ENCODE data around the gene PRDM10. TPM values are rescaled to one million over a fixed set of nuclear protein-coding genes. Genes with fewer than 3 reads are reported as not detected.

PRDM10 gene
- total RNA-seq, 1 donor from 2014 or later: 4.7 TPM

DNA sequence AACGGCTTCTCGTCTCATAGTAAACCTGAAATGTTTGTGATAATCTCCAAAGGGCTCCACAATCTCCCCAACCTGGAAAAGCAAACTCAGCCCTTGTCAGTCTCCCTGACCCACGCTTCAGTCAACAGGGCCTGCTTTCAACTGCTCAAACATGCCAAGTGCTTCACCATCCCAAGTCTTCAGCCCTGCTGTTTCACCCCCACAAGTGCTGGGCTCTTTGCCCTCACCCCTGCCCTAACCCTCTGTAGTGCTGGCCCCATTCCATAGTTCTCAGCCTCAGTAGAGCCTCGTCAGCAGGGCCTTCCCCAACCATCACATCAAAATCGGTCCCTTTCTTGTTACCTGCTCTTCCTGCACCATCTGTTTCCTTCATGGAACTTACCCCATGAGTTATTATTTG is 63.9 kb downstream of the PRDM10 start:
- DNase-seq (ENCODE audit: low read depth) (no peak), FAIRE-seq (no peak)
- TF ChIP-seq, protein P1, sequence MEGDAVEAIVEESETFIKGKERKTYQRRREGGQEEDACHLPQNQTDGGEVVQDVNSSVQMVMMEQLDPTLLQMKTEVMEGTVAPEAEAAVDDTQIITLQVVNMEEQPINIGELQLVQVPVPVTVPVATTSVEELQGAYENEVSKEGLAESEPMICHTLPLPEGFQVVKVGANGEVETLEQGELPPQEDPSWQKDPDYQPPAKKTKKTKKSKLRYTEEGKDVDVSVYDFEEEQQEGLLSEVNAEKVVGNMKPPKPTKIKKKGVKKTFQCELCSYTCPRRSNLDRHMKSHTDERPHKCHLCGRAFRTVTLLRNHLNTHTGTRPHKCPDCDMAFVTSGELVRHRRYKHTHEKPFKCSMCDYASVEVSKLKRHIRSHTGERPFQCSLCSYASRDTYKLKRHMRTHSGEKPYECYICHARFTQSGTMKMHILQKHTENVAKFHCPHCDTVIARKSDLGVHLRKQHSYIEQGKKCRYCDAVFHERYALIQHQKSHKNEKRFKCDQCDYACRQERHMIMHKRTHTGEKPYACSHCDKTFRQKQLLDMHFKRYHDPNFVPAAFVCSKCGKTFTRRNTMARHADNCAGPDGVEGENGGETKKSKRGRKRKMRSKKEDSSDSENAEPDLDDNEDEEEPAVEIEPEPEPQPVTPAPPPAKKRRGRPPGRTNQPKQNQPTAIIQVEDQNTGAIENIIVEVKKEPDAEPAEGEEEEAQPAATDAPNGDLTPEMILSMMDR (IDR thresholded peaks at IDR 0.05; ENCODE audit: insufficient read depth, low read length, severe bottlenecking): no peak
- H3K36me3 ChIP-seq (ENCODE audit: control insufficient read depth, insufficient read depth, low read length): peaks cover 1% of the 10 kb centered on the region
- no peaks in the 10 kb centered on the region for H3K27me3 ChIP-seq (ENCODE audit: control insufficient read depth, insufficient read depth, low read length)
- no peak overlapping the region for H3K4me3 ChIP-seq (ENCODE audit: low read depth, low read length)

- H3K36me3 ChIP-seq (ENCODE audit: control insufficient read depth, insufficient read depth, low read length): peaks cover 1% of the 10 kb centered on the region
- H3K27me3 ChIP-seq (ENCODE audit: control insufficient read depth, insufficient read depth, low read length): no peaks in the 10 kb centered on the region
- H3K4me3 ChIP-seq (ENCODE audit: low read depth, low read length): no peak overlapping the region
- no peak for FAIRE-seq
- DNase-seq (ENCODE audit: low read depth): no peak
- TF ChIP-seq, protein P1 (IDR thresholded peaks at IDR 0.05; ENCODE audit: insufficient read depth, low read length, severe bottlenecking): no peak
Observed at GRCh38 chr11:129937592-129938238, 64.9 kb downstream of the PRDM10 start.

DNA sequence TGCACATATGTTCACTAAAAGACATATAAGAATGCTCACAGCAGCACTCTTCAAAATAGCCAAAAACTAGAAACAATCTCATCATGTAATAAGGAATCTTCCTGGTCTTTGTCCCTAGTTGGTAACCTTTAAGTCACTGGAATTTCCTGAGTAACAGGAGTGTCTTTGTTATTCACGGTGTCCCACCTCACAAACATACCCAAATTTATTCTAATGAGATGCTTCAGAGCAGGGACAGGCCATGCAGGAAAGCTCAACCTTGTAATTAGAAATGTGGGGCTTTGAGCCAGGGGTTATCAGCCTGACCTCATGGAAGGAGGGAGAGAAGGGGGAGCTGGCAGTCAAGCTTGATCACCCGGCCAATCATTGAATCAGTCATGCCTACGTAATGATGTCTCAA is 66.9 kb downstream of the PRDM10 start:
- Histone ChIP-seq H3K27me3 (ENCODE audit: control insufficient read depth, insufficient read depth, low read length) (no peaks in the 10 kb centered on the region), H3K4me3 (ENCODE audit: low read depth, low read length) (no peak overlapping the region), H3K36me3 (ENCODE audit: control insufficient read depth, insufficient read depth, low read length) (peaks cover under 1% of the 10 kb centered on the region)
- TF ChIP-seq, protein P1 (IDR thresholded peaks at IDR 0.05; ENCODE audit: insufficient read depth, low read length, severe bottlenecking): no peak
- DNase-seq (ENCODE audit: low read depth) (no peak), FAIRE-seq (no peak)

GRCh38 chr11:129933891-129934290 is 68.7 kb downstream of the PRDM10 start:
- FAIRE-seq (no peak), DNase-seq (ENCODE audit: low read depth) (no peak)
- TF ChIP-seq, protein P1 (IDR thresholded peaks at IDR 0.05; ENCODE audit: insufficient read depth, low read length, severe bottlenecking): no peak
- no peaks in the 10 kb centered on the region for H3K27me3 ChIP-seq (ENCODE audit: control insufficient read depth, insufficient read depth, low read length)
- peaks cover 2% of the 10 kb centered on the region for H3K36me3 ChIP-seq (ENCODE audit: control insufficient read depth, insufficient read depth, low read length)
- H3K4me3 ChIP-seq (ENCODE audit: low read depth, low read length): no peak overlapping the region

DNA sequence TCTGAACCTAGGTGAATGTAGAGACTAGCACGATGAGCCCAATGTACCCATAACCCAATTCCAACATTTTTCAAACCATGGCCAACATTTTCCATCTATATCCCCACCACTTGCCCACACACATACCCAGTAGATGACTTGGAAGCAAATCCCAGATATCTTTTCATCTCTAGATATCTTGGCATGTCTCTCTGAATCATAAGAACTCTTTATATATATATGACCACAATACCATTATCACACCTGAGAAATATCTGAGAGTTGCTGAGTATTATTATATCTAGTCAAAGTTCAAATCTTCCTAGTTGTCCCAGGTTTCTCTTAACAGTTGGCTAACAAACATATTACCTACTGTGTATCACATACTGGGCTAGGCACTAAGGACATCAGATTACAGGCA is 69.4 kb downstream of the PRDM10 start:
- TF ChIP-seq, protein P1 (IDR thresholded peaks at IDR 0.05; ENCODE audit: insufficient read depth, low read length, severe bottlenecking): no peak
- Histone ChIP-seq H3K36me3 (ENCODE audit: control insufficient read depth, insufficient read depth, low read length) (peaks cover 2% of the 10 kb centered on the region), H3K4me3 (ENCODE audit: low read depth, low read length) (no peak overlapping the region), H3K27me3 (ENCODE audit: control insufficient read depth, insufficient read depth, low read length) (no peaks in the 10 kb centered on the region)
- DNase-seq (ENCODE audit: low read depth) (peak; percentile 13), FAIRE-seq (no peak)

Measured in bronchial epithelial cell (primary cell).